SK-N-SH (cell line): Measurements from ENCODE around the gene DDAH1. TPM values are rescaled to one million over a fixed set of nuclear protein-coding genes. Genes with fewer than 3 reads are reported as not detected.

Experiments used
- CTCF ChIA-PET: fragments of 300-600, 350-600 bp; formaldehyde crosslinking; extraction: SDS; loops from one replicate; lab custom pipeline; 2021; lab: Yijun Ruan, JAX
- POLR2A ChIA-PET: fragments of 350-600 bp; sonication (Branson Sonifier 250); formaldehyde crosslinking; extraction: SDS; loops from one replicate; lab custom pipeline; 2020; ENCODE audit warnings: antibody characterized with exemption, inconsistent platforms; lab: Yijun Ruan, JAX
- DNase-seq: peaks from one replicate; pipeline ENCODE4 v3.0.0; 2012
- H2AFZ ChIP-seq: fragments of 200-600 bp; sonication (generic); 2 replicates; pipeline ENCODE4 v1.8.1; 2016; ENCODE audit warnings: antibody characterized with exemption, mild to moderate bottlenecking, low read depth
- H3F3A ChIP-seq: fragments of 200-600 bp; sonication (generic); replicated peaks from 2 replicates; pipeline ENCODE3; 2016; ENCODE audit warnings: antibody characterized with exemption, mild to moderate bottlenecking; ENCODE audit not compliant: insufficient read depth
- H3K27ac ChIP-seq, 2 experiments: fragments of 200-500 bp in 1 of 2; fragments of 200-600 bp in 1 of 2; sonication (Bioruptor generic) in 1 of 2; sonication (generic), shearing (Covaris generic) in 1 of 2; 2 replicates each; pipeline versions ENCODE4 v1.5.1 to v1.6.1; 2014 to 2016; ENCODE audit warnings: low read depth in 2 of 2, inconsistent platforms in 1 of 2, low read length in 1 of 2, mild to moderate bottlenecking in 1 of 2, mixed read lengths in 1 of 2
- H3K27me3 ChIP-seq: fragments of 200-600 bp; sonication (generic), shearing (Covaris generic); 2 replicates; pipeline ENCODE4 v1.6.1; 2016; ENCODE audit warnings: mixed run types; ENCODE audit not compliant: insufficient read depth
- H3K36me3 ChIP-seq, 2 experiments: fragments of 200-500 bp in 1 of 2; fragments of 200-600 bp in 1 of 2; sonication (Bioruptor generic) in 1 of 2; sonication (generic) in 1 of 2; replicated peaks in 1 of 2; 2 replicates each; pipeline versions ENCODE3 to v1.5.1; 2014 to 2016; ENCODE audit warnings: low read length in 1 of 2, mild to moderate bottlenecking in 1 of 2; ENCODE audit not compliant: insufficient read depth in 2 of 2, control insufficient read depth in 1 of 2
- H3K4me1 ChIP-seq, 2 experiments: fragments of 200-500 bp in 1 of 2; fragments of 200-600 bp in 1 of 2; sonication (Bioruptor generic) in 1 of 2; sonication (generic), shearing (Covaris generic) in 1 of 2; 2 replicates each; pipeline versions ENCODE4 v1.5.1 to v1.6.1; 2014 to 2016; ENCODE audit warnings: low read depth in 1 of 2, low read length in 1 of 2, mixed run types in 1 of 2; ENCODE audit not compliant: insufficient read depth in 2 of 2, control insufficient read depth in 1 of 2
- H3K4me2 ChIP-seq: fragments of 200-600 bp; sonication (generic), shearing (Covaris generic); 2 replicates; pipeline ENCODE4 v1.6.1; 2017; ENCODE audit warnings: mixed run types
- H3K4me3 ChIP-seq, 2 experiments: fragments of 200-500 bp in 1 of 2; fragments of 200-600 bp in 1 of 2; sonication (Bioruptor generic) in 1 of 2; sonication (generic), shearing (Covaris generic) in 1 of 2; 2 replicates each; pipeline versions ENCODE4 v1.5.1 to v1.8.1; 2014 to 2016; ENCODE audit warnings: low read depth in 2 of 2, inconsistent platforms in 1 of 2, low read length in 1 of 2, mild to moderate bottlenecking in 1 of 2, mixed read lengths in 1 of 2, moderate library complexity in 1 of 2
- H3K79me2 ChIP-seq: fragments of 200-600 bp; sonication (generic); 2 replicates; pipeline ENCODE4 v1.8.1; 2017; ENCODE audit warnings: mild to moderate bottlenecking; ENCODE audit not compliant: insufficient read depth
- H3K9ac ChIP-seq: fragments of 200-600 bp; sonication (generic); 2 replicates; pipeline ENCODE4 v1.6.1; 2017; ENCODE audit warnings: mixed run types
- H3K9me2 ChIP-seq: fragments of 200-600 bp; sonication (generic); 2 replicates; pipeline ENCODE4 v1.6.1; 2017; ENCODE audit warnings: mixed run types
- H3K9me3 ChIP-seq: fragments of 200-600 bp; sonication (generic); 2 replicates; pipeline ENCODE4 v1.6.1; 2017; ENCODE audit warnings: mixed run types, mild to moderate bottlenecking, moderate library complexity
- H4K20me1 ChIP-seq: fragments of 200-600 bp; sonication (generic); 2 replicates; pipeline ENCODE4 v1.6.1; 2017; ENCODE audit warnings: mild to moderate bottlenecking, mixed run types; ENCODE audit not compliant: insufficient read depth
- CHD2 ChIP-seq: fragments of 150-350 bp; IDR thresholded peaks from 2 replicates; pipeline ENCODE4 v1.6.1; 2018; ENCODE audit warnings: low read length; ENCODE audit not compliant: partially characterized antibody
- FOXJ3 ChIP-seq: sonication (generic); formaldehyde crosslinking; IDR thresholded peaks from 2 replicates; pipeline ENCODE4 v1.5.1; 2020; ENCODE audit warnings: mild to moderate bottlenecking, missing genetic modification reagents
- GATA2 ChIP-seq: sonication (generic); formaldehyde crosslinking; IDR thresholded peaks from 2 replicates; pipeline ENCODE4 v1.5.0; 2020; ENCODE audit warnings: mild to moderate bottlenecking, missing genetic modification reagents
- JUND ChIP-seq: IDR thresholded peaks from 2 replicates; pipeline ENCODE4 v1.4.0; 2012
- MEF2A ChIP-seq: IDR thresholded peaks from 2 replicates; pipeline ENCODE4 v1.4.0; 2012; ENCODE audit warnings: low read depth, borderline replicate concordance
- MXI1 ChIP-seq: IDR thresholded peaks from 2 replicates; pipeline ENCODE4 v1.6.1; 2012; ENCODE audit warnings: mild to moderate bottlenecking, low read depth, low read length, improper control_type of control experiment
- NFIC ChIP-seq: IDR thresholded peaks from 2 replicates; pipeline ENCODE4 v1.4.0; 2012; ENCODE audit warnings: borderline replicate concordance
- TAF1 ChIP-seq: IDR thresholded peaks from 2 replicates; pipeline ENCODE4 v1.6.1; 2012; ENCODE audit warnings: low read depth, mild to moderate bottlenecking, low read length, moderate library complexity, borderline replicate concordance
- YY1 ChIP-seq: IDR thresholded peaks from 2 replicates; pipeline ENCODE4 v1.4.0; 2012; ENCODE audit warnings: low read depth, mild to moderate bottlenecking
- WGBS: methylation state at CpG from one replicate; pipeline ENCODE4 v1.1.6; 2017; ENCODE audit warnings: low lambda C conversion rate; 5-methylcytosine and 5-hydroxymethylcytosine counted together
- polyA plus RNA-seq, 3 experiments: library from polyadenylated mRNA; depleted of rRNA; stranded (reverse); fragments of >200 nt; gene quantifications; 2 replicates each; pipeline ENCODE4 v1.2.3, GENCODE V29; 2012
- TF ChIP-seq, protein P1 (sequence below): fragments of 150-350 bp; IDR thresholded peaks from 2 replicates; pipeline ENCODE4 v1.6.1; 2016; ENCODE audit warnings: mild to moderate bottlenecking, low read depth, low read length
- TF ChIP-seq, protein P2 (sequence below): IDR thresholded peaks from 2 replicates; pipeline ENCODE4; 2012
- TF ChIP-seq, protein P3 (sequence below): fragments of 200-600 bp; sonication (generic); IDR thresholded peaks from 2 replicates; pipeline ENCODE4 v1.6.1; 2017; ENCODE audit warnings: antibody characterized with exemption, mild to moderate bottlenecking, moderate library complexity
- TF ChIP-seq, protein P4 (sequence below): IDR thresholded peaks from 2 replicates; pipeline ENCODE4 v1.4.0; 2012; ENCODE audit warnings: low read depth, borderline replicate concordance
- TF ChIP-seq, protein P5 (sequence below): IDR thresholded peaks from 2 replicates; pipeline ENCODE4 v1.4.0; 2012; ENCODE audit warnings: low read depth, borderline replicate concordance

The DDAH1 gene
- polyA plus RNA-seq, 1 of the 3 experiments (the other 2 are of a cell fraction): 64.3 TPM

DNA sequence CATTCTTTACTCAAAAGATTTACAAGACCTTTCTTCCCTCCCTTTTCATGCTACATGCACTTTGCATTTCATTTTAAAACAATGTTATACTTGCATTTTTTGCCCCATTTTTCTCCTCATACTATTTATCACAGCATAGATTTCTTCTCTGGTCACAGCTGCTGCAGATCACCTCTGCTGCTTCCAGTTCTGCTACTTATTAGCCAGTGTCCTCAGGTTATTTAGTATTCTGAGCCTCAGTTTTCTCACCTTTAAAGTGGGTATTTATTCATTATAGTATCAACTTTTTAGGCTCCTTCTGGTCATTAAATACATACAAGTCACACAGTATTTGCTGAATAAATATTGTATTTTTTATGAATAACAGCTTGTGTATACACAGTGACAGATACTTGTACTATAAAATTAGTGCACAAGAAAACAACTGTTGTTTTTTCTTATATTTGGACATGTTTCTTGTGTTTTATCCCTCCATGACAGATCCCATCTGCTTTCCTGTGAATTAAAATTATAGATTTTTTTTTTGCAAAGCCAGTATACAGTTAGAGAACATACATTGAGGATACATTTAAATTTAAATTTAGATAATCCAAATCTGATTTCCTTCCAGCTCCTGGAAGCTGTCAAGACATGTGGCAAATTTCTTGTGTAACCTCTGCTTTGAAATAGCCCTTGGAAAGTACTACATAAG, 103.2 kb downstream of the DDAH1 start:
- Histone ChIP-seq H4K20me1 (no peaks in the 10 kb centered on the region), H3K27ac (peak overlapping the region in 1 of 2 experiments; percentile 93; a peak in 3 of 4 replicates), H3K4me3 (no peak overlapping the region), H3K36me3 (peaks cover 10 to 20% of the 10 kb centered on the region in 2 experiments), H3K9me3 (no peaks in the 10 kb centered on the region), H3K79me2 (peaks cover 94% of the 10 kb centered on the region), H2AFZ (no peak overlapping the region), H3K4me1 (peaks cover 5 to 83% of the 10 kb centered on the region in 2 experiments), H3K4me2 (no peak overlapping the region), H3F3A (peaks cover 69% of the 10 kb centered on the region), H3K9me2 (no peaks in the 10 kb centered on the region), H3K27me3 (no peaks in the 10 kb centered on the region), H3K9ac (peak overlapping the region; percentile 27)
- DNase-seq: no peak
- CTCF ChIA-PET: interaction anchor here (1.6 kb wide), 1 partner anchor 13 kb away, joined by 4 read pairs; no protein-coding TSS in a partner anchor
- POLR2A ChIA-PET: no interaction called here
- TF ChIP-seq CHD2: no peak
- TF ChIP-seq, all 33 proteins: peak for 0

DNA sequence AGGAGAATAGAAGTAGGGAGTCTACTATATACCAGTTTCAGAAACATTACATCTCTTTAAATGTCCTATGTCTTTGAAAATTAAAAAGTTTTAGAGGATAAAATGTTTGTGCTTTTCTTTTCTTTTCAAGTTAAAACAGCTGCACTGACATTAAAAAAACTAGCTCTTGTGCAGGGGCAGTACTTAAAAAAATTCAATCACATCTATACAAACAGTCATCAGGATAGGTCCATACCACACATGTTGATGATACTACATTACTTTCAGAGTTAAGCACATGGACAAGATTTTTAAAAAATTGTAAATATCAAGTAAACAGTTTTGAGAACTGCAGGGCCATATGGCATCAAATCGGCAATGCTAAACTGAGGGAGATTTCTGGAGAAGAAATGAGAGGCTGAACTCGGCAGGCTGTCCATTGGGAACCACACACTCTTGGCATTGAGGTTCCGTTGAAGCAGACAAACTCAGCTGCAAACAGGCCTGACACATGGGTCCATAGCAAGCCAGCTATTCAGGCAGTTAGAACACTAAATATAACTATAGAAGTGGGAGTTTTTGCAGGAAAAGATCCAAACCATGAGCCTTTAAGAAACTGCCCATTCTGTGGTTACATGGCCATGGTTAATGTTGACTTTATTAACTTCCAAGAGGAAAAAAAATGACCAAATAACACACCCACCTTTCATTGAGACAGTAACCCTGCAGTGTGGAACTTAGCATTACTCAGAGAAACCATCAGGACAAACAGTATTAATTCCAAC, 104.0 kb downstream of the DDAH1 start:
- no peak overlapping the region for H2AFZ ChIP-seq
- DNase-seq: no peak
- WGBS: 74% methylated on average over 3 of the region's 3 CpGs
- no peak for TF ChIP-seq YY1
- no peak for TF ChIP-seq FOXJ3
- TF ChIP-seq, protein P1, sequence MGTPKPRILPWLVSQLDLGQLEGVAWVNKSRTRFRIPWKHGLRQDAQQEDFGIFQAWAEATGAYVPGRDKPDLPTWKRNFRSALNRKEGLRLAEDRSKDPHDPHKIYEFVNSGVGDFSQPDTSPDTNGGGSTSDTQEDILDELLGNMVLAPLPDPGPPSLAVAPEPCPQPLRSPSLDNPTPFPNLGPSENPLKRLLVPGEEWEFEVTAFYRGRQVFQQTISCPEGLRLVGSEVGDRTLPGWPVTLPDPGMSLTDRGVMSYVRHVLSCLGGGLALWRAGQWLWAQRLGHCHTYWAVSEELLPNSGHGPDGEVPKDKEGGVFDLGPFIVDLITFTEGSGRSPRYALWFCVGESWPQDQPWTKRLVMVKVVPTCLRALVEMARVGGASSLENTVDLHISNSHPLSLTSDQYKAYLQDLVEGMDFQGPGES: no peak
- TF ChIP-seq, protein P2, sequence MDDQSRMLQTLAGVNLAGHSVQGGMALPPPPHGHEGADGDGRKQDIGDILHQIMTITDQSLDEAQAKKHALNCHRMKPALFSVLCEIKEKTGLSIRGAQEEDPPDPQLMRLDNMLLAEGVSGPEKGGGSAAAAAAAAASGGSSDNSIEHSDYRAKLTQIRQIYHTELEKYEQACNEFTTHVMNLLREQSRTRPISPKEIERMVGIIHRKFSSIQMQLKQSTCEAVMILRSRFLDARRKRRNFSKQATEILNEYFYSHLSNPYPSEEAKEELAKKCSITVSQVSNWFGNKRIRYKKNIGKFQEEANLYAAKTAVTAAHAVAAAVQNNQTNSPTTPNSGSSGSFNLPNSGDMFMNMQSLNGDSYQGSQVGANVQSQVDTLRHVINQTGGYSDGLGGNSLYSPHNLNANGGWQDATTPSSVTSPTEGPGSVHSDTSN: no peak
- no peak for TF ChIP-seq GATA2 (CRISPR knock-in tag)
- TF ChIP-seq, protein P3, sequence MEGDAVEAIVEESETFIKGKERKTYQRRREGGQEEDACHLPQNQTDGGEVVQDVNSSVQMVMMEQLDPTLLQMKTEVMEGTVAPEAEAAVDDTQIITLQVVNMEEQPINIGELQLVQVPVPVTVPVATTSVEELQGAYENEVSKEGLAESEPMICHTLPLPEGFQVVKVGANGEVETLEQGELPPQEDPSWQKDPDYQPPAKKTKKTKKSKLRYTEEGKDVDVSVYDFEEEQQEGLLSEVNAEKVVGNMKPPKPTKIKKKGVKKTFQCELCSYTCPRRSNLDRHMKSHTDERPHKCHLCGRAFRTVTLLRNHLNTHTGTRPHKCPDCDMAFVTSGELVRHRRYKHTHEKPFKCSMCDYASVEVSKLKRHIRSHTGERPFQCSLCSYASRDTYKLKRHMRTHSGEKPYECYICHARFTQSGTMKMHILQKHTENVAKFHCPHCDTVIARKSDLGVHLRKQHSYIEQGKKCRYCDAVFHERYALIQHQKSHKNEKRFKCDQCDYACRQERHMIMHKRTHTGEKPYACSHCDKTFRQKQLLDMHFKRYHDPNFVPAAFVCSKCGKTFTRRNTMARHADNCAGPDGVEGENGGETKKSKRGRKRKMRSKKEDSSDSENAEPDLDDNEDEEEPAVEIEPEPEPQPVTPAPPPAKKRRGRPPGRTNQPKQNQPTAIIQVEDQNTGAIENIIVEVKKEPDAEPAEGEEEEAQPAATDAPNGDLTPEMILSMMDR: no peak
- TF ChIP-seq, protein P4, sequence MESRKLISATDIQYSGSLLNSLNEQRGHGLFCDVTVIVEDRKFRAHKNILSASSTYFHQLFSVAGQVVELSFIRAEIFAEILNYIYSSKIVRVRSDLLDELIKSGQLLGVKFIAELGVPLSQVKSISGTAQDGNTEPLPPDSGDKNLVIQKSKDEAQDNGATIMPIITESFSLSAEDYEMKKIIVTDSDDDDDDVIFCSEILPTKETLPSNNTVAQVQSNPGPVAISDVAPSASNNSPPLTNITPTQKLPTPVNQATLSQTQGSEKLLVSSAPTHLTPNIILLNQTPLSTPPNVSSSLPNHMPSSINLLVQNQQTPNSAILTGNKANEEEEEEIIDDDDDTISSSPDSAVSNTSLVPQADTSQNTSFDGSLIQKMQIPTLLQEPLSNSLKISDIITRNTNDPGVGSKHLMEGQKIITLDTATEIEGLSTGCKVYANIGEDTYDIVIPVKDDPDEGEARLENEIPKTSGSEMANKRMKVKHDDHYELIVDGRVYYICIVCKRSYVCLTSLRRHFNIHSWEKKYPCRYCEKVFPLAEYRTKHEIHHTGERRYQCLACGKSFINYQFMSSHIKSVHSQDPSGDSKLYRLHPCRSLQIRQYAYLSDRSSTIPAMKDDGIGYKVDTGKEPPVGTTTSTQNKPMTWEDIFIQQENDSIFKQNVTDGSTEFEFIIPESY: no peak
- TF ChIP-seq MEF2A: no peak
- TF ChIP-seq JUND: no peak
- TF ChIP-seq MXI1: no peak
- TF ChIP-seq, protein P5, sequence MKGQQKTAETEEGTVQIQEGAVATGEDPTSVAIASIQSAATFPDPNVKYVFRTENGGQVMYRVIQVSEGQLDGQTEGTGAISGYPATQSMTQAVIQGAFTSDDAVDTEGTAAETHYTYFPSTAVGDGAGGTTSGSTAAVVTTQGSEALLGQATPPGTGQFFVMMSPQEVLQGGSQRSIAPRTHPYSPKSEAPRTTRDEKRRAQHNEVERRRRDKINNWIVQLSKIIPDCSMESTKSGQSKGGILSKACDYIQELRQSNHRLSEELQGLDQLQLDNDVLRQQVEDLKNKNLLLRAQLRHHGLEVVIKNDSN: no peak
- no peak for TF ChIP-seq TAF1
- no peak for TF ChIP-seq CHD2
- TF ChIP-seq NFIC: no peak
- H3K79me2 ChIP-seq: peaks cover 100% of the 10 kb centered on the region
- no peaks in the 10 kb centered on the region for H4K20me1 ChIP-seq
- H3K27me3 ChIP-seq: no peaks in the 10 kb centered on the region
- peaks cover 15 to 26% of the 10 kb centered on the region in 2 experiments for H3K36me3 ChIP-seq
- no peaks in the 10 kb centered on the region for H3K9me2 ChIP-seq
- POLR2A ChIA-PET: no interaction called here
- H3K4me3 ChIP-seq: no peak overlapping the region; a peak in 1 of 4 replicates
- H3K9me3 ChIP-seq: no peaks in the 10 kb centered on the region
- H3K27ac ChIP-seq: peak overlapping the region in 1 of 2 experiments; percentile 93; a peak in 3 of 4 replicates
- CTCF ChIA-PET: interaction anchor here (1.6 kb wide), 1 partner anchor 12 kb away, joined by 4 read pairs; no protein-coding TSS in a partner anchor
- peak overlapping the region; percentile 43 for H3K4me2 ChIP-seq
- H3K4me1 ChIP-seq: peaks cover 6 to 83% of the 10 kb centered on the region in 2 experiments; a peak in 3 of 4 replicates
- H3F3A ChIP-seq: peaks cover 63% of the 10 kb centered on the region
- H3K9ac ChIP-seq: peak overlapping the region; percentile 53
